K562 (cell line): ENCODE measurements around the gene CD151. TPM values are rescaled to one million over a fixed set of nuclear protein-coding genes. Genes with fewer than 3 reads are reported as not detected.

ENCODE experiments used
- ARID2 ChIP-seq: fragments of 450-650 bp; IDR thresholded peaks from 2 replicates; pipeline ENCODE4 v1.6.1; 2017; ENCODE audit warnings: antibody characterized with exemption, mild to moderate bottlenecking
- CAMTA2 ChIP-seq: fragments of 250-450 bp; sonication (Bioruptor Pico); conservative IDR thresholded peaks from 2 replicates; pipeline ENCODE4 v1.5.1; 2022
- CBFA2T3 ChIP-seq: fragments of 450-650 bp; IDR thresholded peaks from 2 replicates; pipeline ENCODE4 v1.6.1; 2017
- GTF2E2 ChIP-seq: fragments of 200-800 bp; sonication (Bioruptor generic); IDR thresholded peaks from 2 replicates; pipeline ENCODE4 v1.6.1; 2016; ENCODE audit warnings: missing genetic modification characterization, missing compliant biosample characterization
- HMGN3 ChIP-seq: IDR thresholded peaks from 2 replicates; pipeline ENCODE4 v1.6.1; 2011; ENCODE audit warnings: borderline replicate concordance, low read depth, mild to moderate bottlenecking, mixed read lengths, low read length; ENCODE audit not compliant: insufficient read length; ENCODE audit errors: extremely low read depth
- JUN ChIP-seq, 2 experiments: sonication (generic) in 1 of 2; formaldehyde crosslinking in 1 of 2; IDR thresholded peaks; 2 replicates each; pipeline versions ENCODE4 v1.6.1 to v1.8.0; 2012 to 2022; ENCODE audit warnings: borderline replicate concordance in 2 of 2, mild to moderate bottlenecking in 2 of 2, improper control_type of control experiment in 1 of 2, low read depth in 1 of 2, low read length in 1 of 2, missing genetic modification reagents in 1 of 2
- MYC ChIP-seq, 2 experiments: fragments of 250-450 bp in 1 of 2; sonication (Bioruptor Pico) in 1 of 2; IDR thresholded peaks; 2 replicates each; pipeline versions ENCODE4 v1.5.1 to v1.6.1; 2012 to 2021; ENCODE audit warnings: low read depth in 2 of 2, borderline replicate concordance in 1 of 2, improper control_type of control experiment in 1 of 2, low read length in 1 of 2, mild to moderate bottlenecking in 1 of 2, moderate library complexity in 1 of 2
- SP2 ChIP-seq: IDR thresholded peaks from 2 replicates; pipeline ENCODE4 v1.6.1; 2011; ENCODE audit warnings: mild to moderate bottlenecking, low read depth, low read length, moderate library complexity; ENCODE audit not compliant: poor library complexity, severe bottlenecking; ENCODE audit errors: extremely low read depth
- SRSF3 ChIP-seq: fragments of 200-400 bp; formaldehyde crosslinking; IDR thresholded peaks from 2 replicates; pipeline ENCODE4 v1.6.1; 2016; ENCODE audit warnings: mild to moderate bottlenecking, low read length, moderate library complexity; ENCODE audit not compliant: insufficient read depth
- ZC3H4 ChIP-seq: sonication (generic); formaldehyde crosslinking; IDR thresholded peaks from 2 replicates; pipeline ENCODE4 v1.9.0; 2021; ENCODE audit warnings: missing genetic modification reagents, borderline replicate concordance
- ZNF253 ChIP-seq: fragments of 250-450 bp; sonication (Bioruptor Pico); conservative IDR thresholded peaks from 2 replicates; pipeline ENCODE4 v1.6.1; 2021; ENCODE audit warnings: mild to moderate bottlenecking
- ZNF766 ChIP-seq: fragments of 200-800 bp; sonication (Bioruptor generic); conservative IDR thresholded peaks from 2 replicates; pipeline ENCODE4 v1.6.1; 2016; ENCODE audit warnings: missing genetic modification characterization, missing compliant biosample characterization
- polyA plus RNA-seq, 8 experiments: library from polyadenylated mRNA; depleted of rRNA in 4 of 8; stranded (reverse) in 5 of 8; unstranded in 3 of 8; fragments of >200 nt; fragmentation: Nextera tagmentation in 2 of 8; fragmentation: Illumina TruSeq in 1 of 8; extraction: Ambion mirVana in 2 of 8; extraction: Trizol in 1 of 8; gene quantifications; 2 replicates each; pipeline versions ENCODE4 v1.2.1 to v1.2.3, GENCODE V29; 2011 to 2014; ENCODE audit warnings: inconsistent platforms in 1 of 8, missing spikeins in 1 of 8
- total RNA-seq, 7 experiments: library from RNA; depleted of rRNA in 6 of 7; stranded (reverse); fragments of >200 nt in 6 of 7; fragmentation: Illumina TruSeq in 2 of 7; extraction: Trizol in 2 of 7; gene quantifications; 2 replicates each; pipeline versions ENCODE4 v1.2.1 to v1.2.3, GENCODE V29; 2011 to 2021; ENCODE audit warnings: low replicate concordance in 1 of 7
- TF ChIP-seq, protein P1 (sequence below), 2 experiments: fragments of 150-350 bp in 1 of 2; IDR thresholded peaks; 2 replicates each; pipeline ENCODE4 v1.6.1; 2012 to 2016; ENCODE audit warnings: low read depth in 2 of 2, low read length in 2 of 2, mild to moderate bottlenecking in 1 of 2, moderate library complexity in 1 of 2

Gene CD151
- total and polyA plus RNA-seq, 9 of the 15 experiments (the other 6 are each of a cell fraction or from before 2014, with no cell fraction given): 2.3 to 187 (median 140) TPM

GRCh38 chr11:810040-810567 lies 22.6 kb upstream of the CD151 start (continued):
- TF ChIP-seq, protein P1, sequence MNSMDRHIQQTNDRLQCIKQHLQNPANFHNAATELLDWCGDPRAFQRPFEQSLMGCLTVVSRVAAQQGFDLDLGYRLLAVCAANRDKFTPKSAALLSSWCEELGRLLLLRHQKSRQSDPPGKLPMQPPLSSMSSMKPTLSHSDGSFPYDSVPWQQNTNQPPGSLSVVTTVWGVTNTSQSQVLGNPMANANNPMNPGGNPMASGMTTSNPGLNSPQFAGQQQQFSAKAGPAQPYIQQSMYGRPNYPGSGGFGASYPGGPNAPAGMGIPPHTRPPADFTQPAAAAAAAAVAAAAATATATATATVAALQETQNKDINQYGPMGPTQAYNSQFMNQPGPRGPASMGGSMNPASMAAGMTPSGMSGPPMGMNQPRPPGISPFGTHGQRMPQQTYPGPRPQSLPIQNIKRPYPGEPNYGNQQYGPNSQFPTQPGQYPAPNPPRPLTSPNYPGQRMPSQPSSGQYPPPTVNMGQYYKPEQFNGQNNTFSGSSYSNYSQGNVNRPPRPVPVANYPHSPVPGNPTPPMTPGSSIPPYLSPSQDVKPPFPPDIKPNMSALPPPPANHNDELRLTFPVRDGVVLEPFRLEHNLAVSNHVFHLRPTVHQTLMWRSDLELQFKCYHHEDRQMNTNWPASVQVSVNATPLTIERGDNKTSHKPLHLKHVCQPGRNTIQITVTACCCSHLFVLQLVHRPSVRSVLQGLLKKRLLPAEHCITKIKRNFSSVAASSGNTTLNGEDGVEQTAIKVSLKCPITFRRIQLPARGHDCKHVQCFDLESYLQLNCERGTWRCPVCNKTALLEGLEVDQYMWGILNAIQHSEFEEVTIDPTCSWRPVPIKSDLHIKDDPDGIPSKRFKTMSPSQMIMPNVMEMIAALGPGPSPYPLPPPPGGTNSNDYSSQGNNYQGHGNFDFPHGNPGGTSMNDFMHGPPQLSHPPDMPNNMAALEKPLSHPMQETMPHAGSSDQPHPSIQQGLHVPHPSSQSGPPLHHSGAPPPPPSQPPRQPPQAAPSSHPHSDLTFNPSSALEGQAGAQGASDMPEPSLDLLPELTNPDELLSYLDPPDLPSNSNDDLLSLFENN (IDR thresholded peaks at IDR 0.05; ENCODE audit: low read depth in 2 of 2, low read length in 2 of 2): no peak
- TF ChIP-seq JUN (IDR thresholded peaks at IDR 0.05; ENCODE audit: borderline replicate concordance, low read depth, low read length) (no peak), JUN (CRISPR knock-in tag; IDR thresholded peaks at IDR 0.05; ENCODE audit: borderline replicate concordance) (0 out of 2 replicates have a peak, but pooled peaks have one; percentile 21), ZNF253 (CRISPR knock-in tag) (no peak), CAMTA2 (CRISPR knock-in tag) (no peak), MYC (IDR thresholded peaks at IDR 0.05; ENCODE audit: low read depth, low read length) (peak; percentile 7; the same call in 1 of the 2 replicates), MYC (CRISPR knock-in tag; IDR thresholded peaks at IDR 0.05; ENCODE audit: borderline replicate concordance, low read depth) (no peak), ARID2 (no peak), ZNF766 (peak; percentile 9; the same call in 1 of the 2 replicates), ZC3H4 (CRISPR knock-in tag) (peak; percentile 32; the same call in 1 of the 2 replicates), SRSF3 (no peak), GTF2E2 (tag) (peak; percentile 67; the same call in 1 of the 2 replicates), HMGN3 (no peak), SP2 (no peak), CBFA2T3 (no peak)
